Activated CD8-positive, alpha-beta memory T cell treated with anti-CD3 and anti-CD28 coated beads for 48 hours (primary cell): ENCODE data around the gene ULK4.
"Not testable (repeated sequence)": the region's sequence is repeated elsewhere in the genome, so short reads cannot be mapped to it uniquely, and the experiment has no call there.

ENCODE experiments used
- DNase-seq, 3 experiments: peaks; one replicate each; pipeline ENCODE4 v3.0.0-alpha.2; 2020; ENCODE audit warnings: low read depth in 2 of 3, low spot score in 2 of 3

The ULK4 gene

DNA sequence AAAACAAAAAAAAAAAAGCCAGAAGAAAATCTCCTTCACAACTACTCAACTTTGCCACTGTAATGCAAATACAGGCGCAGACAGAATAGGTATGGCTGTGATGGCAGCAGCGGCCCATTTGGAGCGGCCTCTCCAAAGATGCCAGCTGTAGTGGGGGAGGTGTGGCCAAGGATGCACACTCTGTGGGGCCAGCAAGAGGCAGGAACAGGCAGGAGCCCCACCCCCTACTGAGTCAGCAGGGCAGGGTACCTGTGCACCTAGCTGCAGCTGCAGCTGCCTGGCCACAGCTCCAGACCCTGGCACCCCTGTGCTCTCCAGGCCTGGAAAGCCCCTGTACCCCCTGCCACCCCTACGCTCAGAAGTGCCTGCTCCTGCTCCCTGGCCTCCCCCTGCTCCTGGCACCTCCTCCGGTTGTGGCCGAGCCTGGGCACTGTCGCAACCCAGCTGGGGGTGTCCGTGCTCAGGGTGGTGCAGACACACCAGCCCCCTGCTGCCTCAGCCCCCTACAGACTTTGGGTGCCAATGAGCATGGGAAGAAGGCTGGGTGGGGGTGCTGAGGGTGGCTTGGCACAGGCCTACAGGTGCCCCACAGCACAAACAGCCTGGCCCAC lies 312.7 kb downstream of the ULK4 start:
- DNase-seq: no peak

DNA sequence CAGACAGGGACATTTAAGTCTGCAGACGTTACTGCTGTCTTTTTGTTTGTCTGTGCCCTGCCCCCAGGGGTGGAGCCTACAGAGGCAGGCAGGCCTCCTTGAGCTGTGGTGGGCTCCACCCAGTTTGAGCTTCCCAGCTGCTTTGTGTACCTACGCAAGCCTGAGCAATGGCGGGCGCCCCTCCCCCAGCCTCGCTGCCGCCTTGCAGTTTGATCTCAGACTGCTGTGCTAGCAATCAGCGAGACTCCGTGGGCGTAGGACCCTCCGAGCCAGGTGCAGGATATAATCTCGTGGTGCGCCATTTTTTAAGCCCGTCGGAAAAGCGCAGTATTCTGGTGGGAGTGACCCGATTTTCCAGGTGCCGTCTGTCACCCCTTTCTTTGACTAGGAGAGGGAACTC lies 314.2 kb downstream of the ULK4 start:
- DNase-seq: not testable (repeated sequence)

- DNase-seq: no peak
Measured at GRCh38 chr3:41640076-41640475, 321.8 kb downstream of the ULK4 start.

GRCh38 chr3:41638381-41638780 lies 323.5 kb downstream of the ULK4 start:
- DNase-seq: no peak

- no peak for DNase-seq
Measured at GRCh38 chr3:41632700-41633099, 329.2 kb downstream of the ULK4 start.

DNA sequence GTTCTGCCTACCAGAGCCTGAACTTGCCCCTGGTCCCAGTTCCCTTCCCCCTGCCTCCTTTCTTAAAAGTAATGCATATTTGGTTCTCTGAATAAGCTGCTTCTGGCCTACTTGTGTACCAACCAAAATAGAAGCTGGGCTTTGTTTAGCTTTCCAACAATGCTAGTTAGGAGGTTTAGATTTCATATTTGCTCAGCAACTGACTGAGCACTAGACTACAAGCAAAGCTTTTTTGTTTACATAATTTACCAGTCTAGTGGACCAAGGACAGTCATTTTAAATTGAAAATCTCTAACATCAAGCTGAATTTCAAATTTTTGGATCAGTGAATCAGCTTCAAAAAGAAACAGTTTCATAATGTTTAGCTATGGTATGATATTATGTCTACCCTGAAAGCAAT lies 331.2 kb downstream of the ULK4 start:
- DNase-seq: no peak

DNA sequence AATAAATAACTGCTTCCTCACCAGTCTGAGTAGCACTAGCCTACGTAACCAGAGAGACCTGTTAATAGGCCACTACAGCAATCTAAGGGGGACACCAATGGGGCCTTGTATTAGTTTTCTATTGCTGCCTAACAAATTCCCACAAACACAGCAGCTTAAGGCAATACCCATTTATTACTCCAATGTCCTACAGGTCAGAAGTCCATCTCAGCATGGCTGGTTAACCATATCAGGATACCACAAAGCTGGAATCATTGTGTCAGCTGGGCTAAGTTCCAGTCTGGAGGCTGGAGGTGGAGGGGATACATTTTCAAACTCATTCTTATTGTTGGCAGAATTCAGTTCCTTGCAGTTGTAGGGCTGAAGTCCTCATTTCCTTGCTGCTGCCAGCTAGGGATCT lies 331.9 kb downstream of the ULK4 start:
- no peak for DNase-seq

GRCh38 chr3:41629072-41629471 lies 332.8 kb downstream of the ULK4 start:
- no peak for DNase-seq

DNA sequence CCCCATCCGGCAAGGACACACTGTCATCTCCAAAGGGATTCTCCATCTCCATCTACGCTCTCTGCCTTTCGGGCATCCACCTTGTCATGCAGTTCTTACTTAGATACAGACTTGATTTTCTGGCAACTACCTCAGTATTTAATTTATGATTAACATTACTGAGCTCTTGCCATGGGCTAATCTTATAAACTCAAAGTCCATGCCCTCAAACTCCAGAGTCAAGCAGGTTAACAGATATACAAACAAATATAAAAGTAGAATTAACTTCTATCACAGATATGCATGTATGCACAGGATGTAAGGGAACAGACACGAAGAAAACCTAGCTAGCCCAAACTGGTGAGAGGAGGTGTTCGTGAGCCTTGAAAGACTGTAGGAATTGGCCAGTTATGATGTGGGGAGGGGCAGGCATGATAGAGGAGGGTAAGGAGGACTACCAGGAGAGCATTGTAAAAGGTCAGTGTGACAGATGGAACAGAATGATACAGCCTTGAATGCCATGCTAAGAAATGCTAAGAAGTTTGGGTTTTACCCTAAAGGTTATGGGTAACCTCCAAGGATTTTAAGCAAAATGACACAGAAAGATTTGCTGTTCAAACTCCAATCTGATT lies 334.3 kb downstream of the ULK4 start:
- DNase-seq: no peak

GRCh38 chr3:41612853-41613252 lies 349.1 kb downstream of the ULK4 start:
- no peak for DNase-seq

- DNase-seq: no peak
Measured at GRCh38 chr3:41611008-41611407, 350.9 kb downstream of the ULK4 start.

DNA sequence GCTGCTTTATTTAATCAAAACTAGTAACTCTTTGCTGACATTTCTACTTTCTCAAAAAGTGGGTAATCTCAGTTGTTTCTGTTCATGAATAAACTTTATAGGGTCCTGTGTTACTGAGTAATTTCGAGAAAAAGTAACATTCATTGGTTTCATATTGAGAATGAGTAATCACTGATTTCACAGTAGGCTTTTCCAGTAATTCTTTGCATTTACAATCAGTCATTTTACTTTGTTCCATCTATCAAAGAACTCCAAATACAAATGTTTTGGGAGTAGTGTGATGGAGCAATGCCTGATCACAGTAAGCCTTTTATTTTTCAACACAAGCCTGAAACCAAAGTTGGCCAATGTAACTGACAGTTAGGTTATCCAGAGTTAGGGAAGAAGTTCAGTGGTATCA lies 353.6 kb downstream of the ULK4 start:
- DNase-seq: no peak

- DNase-seq: no peak
Measured at GRCh38 chr3:41603807-41604206, 358.1 kb downstream of the ULK4 start.

- no peak for DNase-seq
Measured at GRCh38 chr3:41602121-41602520, 359.8 kb downstream of the ULK4 start.

- DNase-seq: no peak
Measured at GRCh38 chr3:41601404-41601987, 360.4 kb downstream of the ULK4 start.

- no peak for DNase-seq
Measured at GRCh38 chr3:41600616-41601015, 361.3 kb downstream of the ULK4 start.

GRCh38 chr3:41599127-41599484 lies 362.8 kb downstream of the ULK4 start:
- DNase-seq: no peak

DNA sequence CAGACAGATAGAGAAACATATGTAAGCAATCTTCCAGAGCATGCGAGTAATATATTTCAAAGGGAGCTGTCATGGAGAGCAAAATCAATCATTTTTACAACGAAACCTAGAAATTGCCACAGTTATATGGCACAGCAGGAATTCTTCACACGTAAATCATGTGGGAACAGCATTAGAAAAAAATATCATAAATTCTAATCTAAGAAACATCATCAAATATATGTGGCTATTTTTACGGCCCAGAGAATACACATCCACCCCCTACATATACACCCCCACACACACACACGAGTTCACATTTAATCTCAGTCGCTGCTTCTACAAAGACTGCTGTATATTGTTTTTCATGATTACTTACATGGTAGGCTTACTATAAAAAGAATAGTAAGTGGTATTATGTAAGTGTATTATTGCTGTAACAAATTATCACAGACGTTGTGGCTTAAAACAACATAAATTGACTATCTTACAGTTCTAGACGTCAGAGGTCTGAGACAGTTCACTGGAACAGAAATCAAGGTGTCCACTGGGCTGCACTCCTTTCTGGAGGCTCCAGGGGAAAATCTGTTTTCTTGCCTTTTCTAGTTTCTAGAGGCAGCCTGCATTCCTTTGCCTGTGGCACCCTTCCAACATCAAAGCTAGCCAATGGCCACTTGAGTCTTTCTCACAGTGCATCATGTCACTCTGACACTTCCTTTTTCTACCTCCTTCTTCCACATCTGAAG lies 363.3 kb downstream of the ULK4 start:
- DNase-seq: no peak

DNA sequence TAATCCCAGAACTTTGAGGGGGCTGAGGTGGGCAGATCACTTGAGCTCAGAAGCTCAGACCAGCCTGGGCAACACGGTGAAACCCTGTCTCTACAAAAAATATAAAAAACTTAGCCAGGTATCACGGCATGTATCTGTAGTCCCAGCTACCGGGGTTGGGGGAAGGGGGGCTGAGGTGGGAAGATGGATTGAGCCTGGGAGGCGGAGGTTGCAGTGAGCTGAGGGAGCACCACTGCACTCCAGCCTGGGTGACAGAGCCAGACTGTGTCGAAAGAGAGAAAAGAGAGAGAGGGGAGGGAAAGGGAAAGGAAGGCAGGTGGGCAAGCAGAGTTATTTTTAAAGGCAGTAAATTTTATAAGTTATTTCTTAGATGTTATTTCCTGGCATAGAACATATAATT lies 368.1 kb downstream of the ULK4 start:
- no peak for DNase-seq

DNA sequence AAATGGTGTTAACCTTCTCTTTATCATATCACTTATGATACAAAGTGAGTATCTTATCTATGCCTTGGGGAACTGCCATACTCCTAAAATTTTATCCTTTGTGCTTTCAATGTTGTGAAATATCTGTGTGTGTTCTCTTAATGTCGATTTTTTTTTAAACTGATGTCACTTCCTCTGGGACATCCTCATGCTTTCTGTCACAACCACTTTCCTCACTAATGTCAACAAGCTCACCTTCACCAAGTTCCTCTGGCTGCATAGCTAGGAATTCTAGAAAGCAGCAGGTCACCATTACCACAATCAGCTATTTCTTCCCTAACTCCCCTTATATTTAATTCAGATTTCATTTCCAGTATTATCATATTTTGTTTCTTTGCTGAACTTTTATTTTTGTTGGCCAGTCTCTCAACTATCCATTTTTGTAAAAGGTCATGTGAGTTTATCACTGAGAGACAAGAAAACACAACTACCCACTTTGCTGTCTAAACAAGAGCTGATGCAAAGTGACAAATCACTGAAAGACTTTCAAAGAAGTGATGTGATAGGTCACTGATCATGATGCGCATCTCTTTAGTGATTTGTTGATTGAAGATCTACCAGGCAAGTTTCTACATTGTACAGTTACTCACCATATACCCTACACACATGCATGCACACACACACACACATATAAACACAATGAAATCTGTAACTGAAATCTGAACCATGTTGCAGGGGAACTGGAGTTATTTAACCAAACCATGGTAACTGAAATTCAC lies 369.0 kb downstream of the ULK4 start:
- no peak for DNase-seq

DNA sequence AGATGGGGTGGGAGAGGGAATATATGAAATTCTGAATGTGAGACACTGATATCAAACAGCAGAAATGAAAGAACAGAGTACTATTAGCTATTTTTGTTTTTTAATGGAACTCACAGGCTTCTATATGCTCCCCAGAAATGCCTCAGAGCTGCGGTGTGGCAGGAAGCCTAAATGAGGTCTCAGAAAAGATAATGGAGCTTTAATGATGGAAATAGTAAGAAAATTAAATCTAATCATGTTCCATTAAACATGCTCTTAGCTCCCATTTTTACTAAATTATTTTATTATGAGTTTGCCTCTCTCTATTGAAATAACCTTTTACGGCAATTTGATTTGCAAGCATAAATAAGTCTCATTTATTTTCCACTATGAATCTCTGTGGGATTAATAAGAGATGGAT lies 378.9 kb downstream of the ULK4 start:
- DNase-seq: no peak

DNA sequence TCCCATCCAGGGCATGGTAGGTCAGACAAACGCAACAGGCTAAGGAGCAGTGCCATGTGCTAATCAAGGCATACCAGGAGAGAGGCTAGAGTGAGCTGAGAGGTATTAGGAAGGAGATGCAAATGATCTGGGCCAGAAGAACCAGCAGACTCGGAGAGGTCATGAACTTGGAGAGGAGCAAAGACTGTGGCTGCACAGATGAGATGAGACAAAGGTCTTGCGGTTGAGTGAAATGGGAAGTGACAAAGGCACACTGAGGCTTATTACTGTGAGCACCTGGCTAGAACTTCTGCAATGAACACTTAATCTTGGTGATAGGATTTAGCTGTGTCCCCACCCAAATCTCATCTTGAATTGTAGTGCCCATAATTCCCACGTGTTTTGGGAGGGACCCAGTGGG lies 380.2 kb downstream of the ULK4 start:
- no peak for DNase-seq
